MM.1S (cell line): ENCODE measurements around the gene PGAP1.

Experiments used
- DNase-seq: peaks from one replicate; pipeline ENCODE4 v3.0.0-alpha.2; 2015
- H2AFZ ChIP-seq: fragments of 300-600 bp; sonication (generic); 2 replicates; pipeline ENCODE4 v1.6.0; 2016; ENCODE audit warnings: antibody characterized with exemption, low read length
- H3F3A ChIP-seq: fragments of 300-600 bp; sonication (generic); 2 replicates; pipeline ENCODE4 v1.6.1; 2016; ENCODE audit warnings: mild to moderate bottlenecking, antibody characterized with exemption, low read length, moderate library complexity, mixed read lengths; ENCODE audit not compliant: insufficient read depth
- H3K27ac ChIP-seq: fragments of 300-600 bp; sonication (generic); 2 replicates; pipeline ENCODE4 v1.5.1; 2016; ENCODE audit warnings: mild to moderate bottlenecking, low read length
- H3K27me3 ChIP-seq: fragments of 300-600 bp; sonication (generic); replicated peaks from 2 replicates; pipeline ENCODE4 v1.6.0; 2016; ENCODE audit warnings: low read length; ENCODE audit not compliant: insufficient read depth
- H3K36me3 ChIP-seq: fragments of 300-600 bp; sonication (generic); replicated peaks from 2 replicates; pipeline ENCODE4 v1.6.1; 2016; ENCODE audit warnings: mild to moderate bottlenecking, low read length, mixed read lengths; ENCODE audit not compliant: insufficient read depth
- H3K4me1 ChIP-seq: fragments of 300-600 bp; sonication (generic); 2 replicates; pipeline ENCODE4 v1.6.1; 2016; ENCODE audit warnings: low read length, mixed read lengths
- H3K4me2 ChIP-seq: fragments of 300-600 bp; sonication (generic); 2 replicates; pipeline ENCODE4 v1.6.0; 2016; ENCODE audit warnings: low read depth, low read length
- H3K4me3 ChIP-seq: fragments of 300-600 bp; sonication (generic); 2 replicates; pipeline ENCODE4 v1.5.1; 2016; ENCODE audit warnings: low read length, mixed read lengths
- H3K79me2 ChIP-seq: fragments of 300-600 bp; sonication (generic); 2 replicates; pipeline ENCODE4 v1.6.1; 2016; ENCODE audit warnings: mixed run types, low read length, mixed read lengths
- H3K9ac ChIP-seq: fragments of 300-600 bp; sonication (generic); 2 replicates; pipeline ENCODE4 v1.6.1; 2016; ENCODE audit warnings: low read length, mixed read lengths
- H3K9me2 ChIP-seq: fragments of 300-600 bp; sonication (generic); replicated peaks from 2 replicates; pipeline ENCODE4 v1.6.1; 2016; ENCODE audit warnings: mild to moderate bottlenecking, low read length, mixed read lengths; ENCODE audit not compliant: insufficient read depth
- H3K9me3 ChIP-seq: fragments of 300-600 bp; sonication (generic); replicated peaks from 2 replicates; pipeline ENCODE4 v1.6.1; 2016; ENCODE audit warnings: mild to moderate bottlenecking, low read length, mixed read lengths; ENCODE audit not compliant: insufficient read depth
- H4K20me1 ChIP-seq: fragments of 300-600 bp; sonication (generic); 2 replicates; pipeline ENCODE4 v1.6.1; 2016; ENCODE audit warnings: mild to moderate bottlenecking, low read length, moderate library complexity, mixed read lengths; ENCODE audit not compliant: insufficient read depth
- CTCF ChIP-seq: fragments of 300-600 bp; sonication (generic); IDR thresholded peaks from 2 replicates; pipeline ENCODE4 v1.5.1; 2016; ENCODE audit warnings: antibody characterized with exemption, low read length, mixed read lengths
- EZH2 ChIP-seq: fragments of 300-600 bp; sonication (generic); optimal IDR thresholded peaks from 2 replicates; pipeline ENCODE3; 2017; ENCODE audit warnings: low read depth, mild to moderate bottlenecking, antibody characterized with exemption, low read length, mixed read lengths
- EZH2phosphoT487 ChIP-seq: fragments of 300-600 bp; sonication (generic); IDR thresholded peaks from 2 replicates; pipeline ENCODE4 v1.6.1; 2018; ENCODE audit warnings: antibody characterized with exemption, low read length

The PGAP1 gene

GRCh38 chr2:196887431-196887830, 39.1 kb downstream of the PGAP1 start:
- no peaks in the 10 kb centered on the region for H3F3A ChIP-seq
- H3K4me3 ChIP-seq, result no peak overlapping the region
- H3K79me2 ChIP-seq, result no peaks in the 10 kb centered on the region
- H2AFZ ChIP-seq, result no peak overlapping the region
- H3K27me3 ChIP-seq, result no peaks in the 10 kb centered on the region
- H3K9me3 ChIP-seq, result no peaks in the 10 kb centered on the region
- H3K27ac ChIP-seq, result no peak overlapping the region
- no peaks in the 10 kb centered on the region for H3K4me1 ChIP-seq
- no peak overlapping the region for H3K4me2 ChIP-seq
- TF ChIP-seq CTCF (no peak), EZH2 (no peak)
- DNase-seq, result no peak
- no peaks in the 10 kb centered on the region for H4K20me1 ChIP-seq
- H3K36me3 ChIP-seq, result no peaks in the 10 kb centered on the region
- H3K9me2 ChIP-seq, result no peaks in the 10 kb centered on the region
- no peak overlapping the region for H3K9ac ChIP-seq

GRCh38 chr2:196884368-196884767, 42.1 kb downstream of the PGAP1 start:
- no peak for TF ChIP-seq EZH2
- no peak for TF ChIP-seq EZH2phosphoT487
- no peak for TF ChIP-seq CTCF
- H3K9me3 ChIP-seq, result no peaks in the 10 kb centered on the region
- no peak overlapping the region for H3K4me2 ChIP-seq
- no peak for DNase-seq
- H3K4me1 ChIP-seq, result no peaks in the 10 kb centered on the region
- no peaks in the 10 kb centered on the region for H4K20me1 ChIP-seq
- no peak overlapping the region for H3K9ac ChIP-seq
- H3K79me2 ChIP-seq, result no peaks in the 10 kb centered on the region
- no peak overlapping the region for H2AFZ ChIP-seq
- no peak overlapping the region for H3K27ac ChIP-seq
- H3F3A ChIP-seq, result no peaks in the 10 kb centered on the region
- H3K9me2 ChIP-seq, result no peaks in the 10 kb centered on the region
- H3K36me3 ChIP-seq, result no peaks in the 10 kb centered on the region
- no peaks in the 10 kb centered on the region for H3K27me3 ChIP-seq
- no peak overlapping the region for H3K4me3 ChIP-seq

- Histone ChIP-seq H3F3A (no peaks in the 10 kb centered on the region), H3K4me1 (no peaks in the 10 kb centered on the region), H4K20me1 (no peaks in the 10 kb centered on the region), H3K4me3 (no peak overlapping the region), H3K9me2 (no peaks in the 10 kb centered on the region), H3K27ac (no peak overlapping the region), H3K4me2 (no peak overlapping the region), H3K36me3 (no peaks in the 10 kb centered on the region), H3K9ac (no peak overlapping the region), H3K79me2 (no peaks in the 10 kb centered on the region), H3K9me3 (no peaks in the 10 kb centered on the region), H3K27me3 (no peaks in the 10 kb centered on the region), H2AFZ (no peak overlapping the region)
- TF ChIP-seq EZH2, result no peak
- TF ChIP-seq CTCF, result no peak
- TF ChIP-seq EZH2phosphoT487, result no peak
- DNase-seq, result no peak
These were observed 50.1 kb downstream of the PGAP1 start for GRCh38 chr2:196876364-196876763.
